ENCODE data around the gene INF2.

INF2 gene

GRCh38 chr14:104770851-104771272 is 81.4 kb downstream of the INF2 start:
- DNase-seq (ENCODE audit: low spot score), result no peak

DNA sequence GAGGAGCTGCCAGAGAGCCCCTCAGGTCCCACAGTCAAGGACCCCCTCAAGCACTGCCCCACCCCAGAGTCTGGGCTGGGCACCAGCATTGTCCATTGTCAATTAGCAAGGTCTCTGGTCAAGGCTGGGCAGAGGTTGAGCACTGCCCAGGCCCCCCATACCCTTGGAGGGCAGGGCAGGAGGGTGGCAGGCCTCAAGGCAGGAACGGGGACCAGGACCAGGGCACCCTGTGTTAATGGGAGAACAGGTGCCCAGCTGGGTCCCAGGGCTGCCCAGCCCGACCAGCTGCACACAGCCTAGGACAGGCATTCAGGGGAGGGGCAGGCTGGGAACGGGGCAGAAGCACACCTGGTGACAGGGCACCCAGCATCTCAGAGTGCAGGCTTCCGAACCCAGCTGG is 82.0 kb downstream of the INF2 start:
- DNase-seq (ENCODE audit: low spot score), result no peak

Measured in kidney capillary endothelial cell (primary cell).